ENCODE data around the gene RNASEL.
A peak's percentile ranks its signal among the peaks of the same experiment; 100 is the strongest.
"Not testable (repeated sequence)": the region's sequence is repeated elsewhere in the genome, so short reads cannot be mapped to it uniquely, and the experiment has no call there.

Gene RNASEL

GRCh38 chr1:182588500-182589396 lies at the start of gene RNASEL:
RNASEL (minus strand) TSS chr1:182589256; CDS start chr1:182586806, 2,450 bp downstream.
- no peak for DNase-seq

GRCh38 chr1:182637769-182638168 lies 48.7 kb upstream of the RNASEL start:
- no peak for DNase-seq

GRCh38 chr1:182635871-182636270 lies 46.8 kb upstream of the RNASEL start:
- no peak for DNase-seq

GRCh38 chr1:182634306-182635072 lies 45.4 kb upstream of the RNASEL start:
- DNase-seq, result peak; percentile 64

- peak; percentile 93 for DNase-seq
These were observed 44.7 kb upstream of the RNASEL start for GRCh38 chr1:182633657-182634281.

GRCh38 chr1:182633031-182633430 lies 44.0 kb upstream of the RNASEL start:
- no peak for DNase-seq

GRCh38 chr1:182632441-182632857 lies 43.4 kb upstream of the RNASEL start:
- not testable (repeated sequence) for DNase-seq

GRCh38 chr1:182631954-182632353 lies 42.9 kb upstream of the RNASEL start:
- no peak for DNase-seq

GRCh38 chr1:182631053-182631677 lies 42.1 kb upstream of the RNASEL start:
- no peak for DNase-seq

GRCh38 chr1:182630586-182630985 lies 41.5 kb upstream of the RNASEL start:
- no peak for DNase-seq

- no peak for DNase-seq
These were observed 40.5 kb upstream of the RNASEL start for GRCh38 chr1:182629499-182630096.

- DNase-seq, result peak; percentile 19
These were observed 40.0 kb upstream of the RNASEL start for GRCh38 chr1:182629080-182629479.

- no peak for DNase-seq
These were observed 39.6 kb upstream of the RNASEL start for GRCh38 chr1:182628657-182629056.

GRCh38 chr1:182627622-182628021 lies 38.6 kb upstream of the RNASEL start:
- no peak for DNase-seq

- DNase-seq, result no peak
These were observed 37.5 kb upstream of the RNASEL start for GRCh38 chr1:182626527-182626926.

- no peak for DNase-seq
These were observed 36.9 kb upstream of the RNASEL start for GRCh38 chr1:182625719-182626504.

- no peak for DNase-seq
These were observed 36.0 kb upstream of the RNASEL start for GRCh38 chr1:182625024-182625423.

GRCh38 chr1:182624577-182624976 lies 35.5 kb upstream of the RNASEL start:
- no peak for DNase-seq

GRCh38 chr1:182622901-182623528 lies 34.0 kb upstream of the RNASEL start:
- no peak for DNase-seq

GRCh38 chr1:182621906-182622305 lies 32.9 kb upstream of the RNASEL start:
- no peak for DNase-seq

GRCh38 chr1:182620924-182621585 lies 32.0 kb upstream of the RNASEL start:
- DNase-seq, result no peak

All from NCI-H1092 treated with DMSO at 0.1 percent for 48 hours (cell line).